HG03442 (cell line): ENCODE measurements around the gene FRZB.

ENCODE experiments used
- ATAC-seq: cut with Tn5 transposase; IDR thresholded peaks from one replicate; pipeline ENCODE4 v1.9.1; 2021; ENCODE audit warnings: mild to moderate bottlenecking, moderate library complexity; ENCODE audit not compliant: unreplicated experiment

Gene FRZB

DNA sequence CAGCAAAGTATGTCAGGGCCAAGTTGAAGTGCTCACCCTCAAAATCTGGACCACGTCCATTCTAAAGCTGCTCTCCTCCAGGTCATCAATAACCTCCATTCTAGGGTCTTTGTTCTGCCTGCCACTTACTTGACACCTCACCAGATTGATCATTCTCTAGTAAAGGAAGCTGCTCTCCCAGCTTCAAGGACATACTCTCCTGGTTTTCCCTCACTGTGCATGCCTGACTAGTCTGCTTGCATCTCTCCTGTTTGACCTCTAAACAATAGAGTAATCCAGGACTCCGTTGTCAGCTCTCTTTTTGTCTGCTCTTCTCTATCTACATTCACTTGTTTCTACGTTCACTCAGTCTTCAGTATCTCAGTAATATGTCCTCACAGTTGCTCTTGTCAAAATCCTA, 59.1 kb downstream of the FRZB start:
- no peak for ATAC-seq

DNA sequence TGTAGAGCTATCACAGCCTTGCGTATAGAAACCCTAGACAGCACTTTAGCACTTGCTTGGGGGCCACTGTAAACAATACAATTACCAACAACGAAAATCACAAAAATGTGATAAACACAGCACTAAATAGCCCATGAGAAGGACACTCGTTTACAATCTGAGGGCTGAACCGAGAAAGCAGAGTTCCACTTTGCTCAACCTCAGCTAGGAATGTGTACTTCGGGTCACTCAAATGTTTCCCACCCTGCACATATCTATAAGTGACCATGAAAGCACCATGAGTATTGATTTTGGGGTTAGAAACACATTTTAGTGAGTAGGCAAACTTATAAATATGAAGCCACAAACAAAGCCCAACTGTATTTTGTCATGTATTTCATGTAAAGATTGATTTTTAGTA, 62.3 kb downstream of the FRZB start:
- ATAC-seq: no peak

GRCh38 chr2:182798736-182799135, 67.7 kb downstream of the FRZB start:
- ATAC-seq: no peak

GRCh38 chr2:182792441-182792840, 74.0 kb downstream of the FRZB start:
- no peak for ATAC-seq

GRCh38 chr2:182784777-182785176, 81.7 kb downstream of the FRZB start:
- no peak for ATAC-seq

- ATAC-seq: no peak
These were observed 82.3 kb downstream of the FRZB start for GRCh38 chr2:182784058-182784706.
